Astrocyte (in vitro differentiated cells and primary cell): Measurements from ENCODE around the gene SELENOO. TPM values are rescaled to one million over a fixed set of nuclear protein-coding genes. Genes with fewer than 3 reads are reported as not detected.

ENCODE experiments used
- DNase-seq: peaks from one replicate; pipeline ENCODE4 v3.0.0-alpha.2; 2010; ENCODE audit warnings: low read depth
- FAIRE-seq: peaks from 2 replicates; lab custom pipeline; 2011; peaks lifted over from hg19 to GRCh38; lab: Jason Lieb, UNC
- H2AFZ ChIP-seq: 2 replicates; pipeline ENCODE4 v1.6.0; 2012; ENCODE audit warnings: low read depth, low read length, inconsistent platforms
- H3K27ac ChIP-seq: 2 replicates; pipeline ENCODE4 v1.5.1; 2011; ENCODE audit warnings: low read depth, low read length, inconsistent platforms
- H3K27me3 ChIP-seq: 2 replicates; pipeline ENCODE4 v1.6.0; 2011; ENCODE audit warnings: low read length, inconsistent platforms; ENCODE audit not compliant: insufficient read depth
- H3K36me3 ChIP-seq: 2 replicates; pipeline ENCODE4 v1.5.1; 2011; ENCODE audit warnings: low read length, inconsistent platforms; ENCODE audit not compliant: insufficient read depth
- H3K4me1 ChIP-seq: 2 replicates; pipeline ENCODE4 v1.5.1; 2011; ENCODE audit warnings: low read length, inconsistent platforms; ENCODE audit not compliant: insufficient read depth
- H3K4me2 ChIP-seq: 2 replicates; pipeline ENCODE4 v1.6.0; 2012; ENCODE audit warnings: low read length, inconsistent platforms
- H3K4me3 ChIP-seq: 2 replicates; pipeline ENCODE4 v1.5.1; 2011; ENCODE audit warnings: low read depth, mild to moderate bottlenecking, low read length, inconsistent platforms; ENCODE audit not compliant: insufficient read depth
- H3K79me2 ChIP-seq: 2 replicates; pipeline ENCODE4 v1.6.0; 2012; ENCODE audit warnings: mild to moderate bottlenecking, low read length, inconsistent platforms; ENCODE audit not compliant: insufficient read depth
- H3K9ac ChIP-seq: 2 replicates; pipeline ENCODE4 v1.6.0; 2012; ENCODE audit warnings: mild to moderate bottlenecking, low read length, inconsistent platforms
- H3K9me3 ChIP-seq: 2 replicates; pipeline ENCODE4 v1.5.1; 2012; ENCODE audit warnings: low read depth, mild to moderate bottlenecking, low read length, inconsistent platforms; ENCODE audit not compliant: insufficient read depth
- H4K20me1 ChIP-seq: 2 replicates; pipeline ENCODE4 v1.6.0; 2012; ENCODE audit warnings: low read length, inconsistent platforms; ENCODE audit not compliant: insufficient read depth
- H3K27ac Mint-ChIP-seq: one replicate; pipeline ENCODE4 v1.8.0; 2021; ENCODE audit warnings: mild to moderate bottlenecking, mixed read lengths; ENCODE audit not compliant: unreplicated experiment
- H3K27me3 Mint-ChIP-seq: one replicate; pipeline ENCODE4 v1.8.0; 2021; ENCODE audit warnings: low read depth, mixed read lengths; ENCODE audit not compliant: unreplicated experiment
- H3K36me3 Mint-ChIP-seq: one replicate; pipeline ENCODE4 v1.8.0; 2021; ENCODE audit warnings: low read depth, mixed read lengths; ENCODE audit not compliant: unreplicated experiment
- H3K4me1 Mint-ChIP-seq: one replicate; pipeline ENCODE4 v1.8.0; 2021; ENCODE audit warnings: low read depth, mixed read lengths; ENCODE audit not compliant: unreplicated experiment
- H3K4me3 Mint-ChIP-seq: one replicate; pipeline ENCODE4 v1.8.0; 2021; ENCODE audit warnings: mild to moderate bottlenecking, moderate library complexity, mixed read lengths; ENCODE audit not compliant: unreplicated experiment
- H3K9me3 Mint-ChIP-seq: one replicate; pipeline ENCODE4 v1.8.0; 2021; ENCODE audit warnings: mild to moderate bottlenecking, mixed read lengths; ENCODE audit not compliant: unreplicated experiment
- EZH2 ChIP-seq: IDR thresholded peaks from 2 replicates; pipeline ENCODE4 v1.6.1; 2012; ENCODE audit warnings: mild to moderate bottlenecking, low read length, inconsistent platforms; ENCODE audit not compliant: insufficient read depth
- total RNA-seq: library from RNA; stranded (reverse); gene quantifications from 2 replicates; pipeline ENCODE4 v1.2.1, GENCODE V29; 2021
- TF ChIP-seq, protein P1 (sequence below): IDR thresholded peaks from 2 replicates; pipeline ENCODE4 v1.5.1; 2011; ENCODE audit warnings: low read depth, mild to moderate bottlenecking, inconsistent platforms, low read length, moderate library complexity; ENCODE audit not compliant: insufficient read depth

The SELENOO gene
- total RNA-seq, 1 donor from 2014 or later = 18.5 TPM

DNA sequence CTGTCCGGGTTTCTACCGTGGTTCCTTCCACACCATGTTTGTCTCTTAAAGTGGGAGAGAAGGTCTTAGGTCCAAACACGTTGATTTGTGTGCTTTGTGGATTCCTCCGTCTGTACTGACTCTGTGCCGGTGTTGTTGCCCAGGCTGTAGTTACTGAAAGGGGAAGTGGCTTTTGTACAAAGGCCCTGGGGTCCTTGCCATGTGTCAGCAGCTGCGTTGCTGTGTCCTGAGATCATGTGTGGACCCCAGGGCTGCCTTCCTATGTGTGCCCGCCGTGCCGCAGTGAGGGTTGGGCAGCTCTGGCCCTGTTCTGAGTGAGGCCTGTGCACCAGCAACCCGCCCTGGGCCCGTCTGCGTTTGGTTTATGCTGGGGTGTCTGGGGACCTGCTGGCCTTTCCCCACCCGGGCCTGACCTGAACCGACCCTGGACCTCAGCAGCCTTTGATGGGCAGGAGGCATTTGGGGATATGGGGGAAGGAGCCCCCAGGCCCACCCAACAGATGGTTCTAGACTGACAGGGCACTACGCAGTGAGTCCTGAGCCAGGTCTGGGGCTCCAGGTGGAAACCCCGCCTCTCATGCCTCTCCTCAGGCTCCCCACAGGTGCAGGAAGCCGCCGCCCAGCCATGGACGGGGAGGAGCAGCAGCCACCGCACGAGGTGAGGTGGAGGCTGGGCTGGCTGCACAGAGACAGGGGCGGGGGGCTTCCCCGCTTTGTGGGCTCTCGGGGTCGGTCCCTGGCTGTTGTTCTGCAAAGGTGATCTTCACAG, 8.2 kb upstream of the SELENOO start:
- Histone ChIP-seq H3K36me3 (no peaks in the 10 kb centered on the region), H3K79me2 (peaks cover 51% of the 10 kb centered on the region), H4K20me1 (peaks cover 64% of the 10 kb centered on the region), H3K4me1 (peaks cover 13% of the 10 kb centered on the region), H3K4me3 (no peak overlapping the region), H3K27me3 (no peaks in the 10 kb centered on the region), H2AFZ (no peak overlapping the region), H3K27ac (no peak overlapping the region), H3K9ac (no peak overlapping the region), H3K4me2 (no peak overlapping the region), H3K9me3 (no peaks in the 10 kb centered on the region)
- Mint-ChIP-seq H3K4me1 (peaks cover 8% of the 10 kb centered on the region), H3K27me3 (no peaks in the 10 kb centered on the region), H3K27ac (no peak overlapping the region), H3K9me3 (no peaks in the 10 kb centered on the region), H3K36me3 (peaks cover 3% of the 10 kb centered on the region), H3K4me3 (no peak overlapping the region)
- FAIRE-seq (no peak), DNase-seq (no peak)
- no peak for TF ChIP-seq EZH2
- TF ChIP-seq, protein P1, sequence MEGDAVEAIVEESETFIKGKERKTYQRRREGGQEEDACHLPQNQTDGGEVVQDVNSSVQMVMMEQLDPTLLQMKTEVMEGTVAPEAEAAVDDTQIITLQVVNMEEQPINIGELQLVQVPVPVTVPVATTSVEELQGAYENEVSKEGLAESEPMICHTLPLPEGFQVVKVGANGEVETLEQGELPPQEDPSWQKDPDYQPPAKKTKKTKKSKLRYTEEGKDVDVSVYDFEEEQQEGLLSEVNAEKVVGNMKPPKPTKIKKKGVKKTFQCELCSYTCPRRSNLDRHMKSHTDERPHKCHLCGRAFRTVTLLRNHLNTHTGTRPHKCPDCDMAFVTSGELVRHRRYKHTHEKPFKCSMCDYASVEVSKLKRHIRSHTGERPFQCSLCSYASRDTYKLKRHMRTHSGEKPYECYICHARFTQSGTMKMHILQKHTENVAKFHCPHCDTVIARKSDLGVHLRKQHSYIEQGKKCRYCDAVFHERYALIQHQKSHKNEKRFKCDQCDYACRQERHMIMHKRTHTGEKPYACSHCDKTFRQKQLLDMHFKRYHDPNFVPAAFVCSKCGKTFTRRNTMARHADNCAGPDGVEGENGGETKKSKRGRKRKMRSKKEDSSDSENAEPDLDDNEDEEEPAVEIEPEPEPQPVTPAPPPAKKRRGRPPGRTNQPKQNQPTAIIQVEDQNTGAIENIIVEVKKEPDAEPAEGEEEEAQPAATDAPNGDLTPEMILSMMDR = no peak

DNA sequence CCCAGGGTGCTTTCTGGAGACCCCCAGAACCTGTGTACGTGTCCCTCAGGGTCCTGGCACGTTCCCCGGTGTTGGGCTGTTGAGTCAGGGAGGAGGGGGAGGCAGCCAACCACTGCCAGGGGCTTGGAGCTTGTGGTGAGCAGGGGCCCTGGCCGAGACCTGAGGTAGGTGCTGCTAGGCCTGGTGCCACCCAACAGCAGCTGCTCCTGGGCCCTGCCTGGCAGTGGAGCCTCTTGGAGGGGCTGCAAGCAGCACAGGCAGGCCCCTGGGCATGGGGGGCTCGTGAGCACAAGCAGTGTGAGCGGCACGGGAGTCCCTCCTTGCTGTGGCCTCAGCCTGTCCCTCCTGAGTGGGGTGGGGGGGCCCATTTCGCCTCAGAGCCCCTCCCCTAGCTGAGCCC, 7.2 kb upstream of the SELENOO start:
- DNase-seq (no peak), FAIRE-seq (no peak)
- Histone ChIP-seq H3K27me3 (no peaks in the 10 kb centered on the region), H4K20me1 (peaks cover 57% of the 10 kb centered on the region), H3K9ac (no peak overlapping the region), H3K79me2 (peaks cover 47% of the 10 kb centered on the region), H3K4me3 (no peak overlapping the region), H3K4me2 (no peak overlapping the region), H3K4me1 (peaks cover 13% of the 10 kb centered on the region), H3K36me3 (no peaks in the 10 kb centered on the region), H3K9me3 (no peaks in the 10 kb centered on the region), H2AFZ (no peak overlapping the region), H3K27ac (no peak overlapping the region)
- Mint-ChIP-seq H3K4me3 (no peak overlapping the region), H3K27ac (no peak overlapping the region), H3K4me1 (peaks cover 8% of the 10 kb centered on the region), H3K9me3 (no peaks in the 10 kb centered on the region), H3K36me3 (peaks cover 3% of the 10 kb centered on the region), H3K27me3 (no peaks in the 10 kb centered on the region)
- no peak for TF ChIP-seq EZH2
- TF ChIP-seq, protein P1 = no peak
